HuH-7 (cell line): ENCODE data around the gene MRRF.

ENCODE experiments used
- DNase-seq: peaks from one replicate; pipeline ENCODE4 v3.0.0; 2011; ENCODE audit warnings: low spot score

The MRRF gene, protein sequence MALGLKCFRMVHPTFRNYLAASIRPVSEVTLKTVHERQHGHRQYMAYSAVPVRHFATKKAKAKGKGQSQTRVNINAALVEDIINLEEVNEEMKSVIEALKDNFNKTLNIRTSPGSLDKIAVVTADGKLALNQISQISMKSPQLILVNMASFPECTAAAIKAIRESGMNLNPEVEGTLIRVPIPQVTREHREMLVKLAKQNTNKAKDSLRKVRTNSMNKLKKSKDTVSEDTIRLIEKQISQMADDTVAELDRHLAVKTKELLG

DNA sequence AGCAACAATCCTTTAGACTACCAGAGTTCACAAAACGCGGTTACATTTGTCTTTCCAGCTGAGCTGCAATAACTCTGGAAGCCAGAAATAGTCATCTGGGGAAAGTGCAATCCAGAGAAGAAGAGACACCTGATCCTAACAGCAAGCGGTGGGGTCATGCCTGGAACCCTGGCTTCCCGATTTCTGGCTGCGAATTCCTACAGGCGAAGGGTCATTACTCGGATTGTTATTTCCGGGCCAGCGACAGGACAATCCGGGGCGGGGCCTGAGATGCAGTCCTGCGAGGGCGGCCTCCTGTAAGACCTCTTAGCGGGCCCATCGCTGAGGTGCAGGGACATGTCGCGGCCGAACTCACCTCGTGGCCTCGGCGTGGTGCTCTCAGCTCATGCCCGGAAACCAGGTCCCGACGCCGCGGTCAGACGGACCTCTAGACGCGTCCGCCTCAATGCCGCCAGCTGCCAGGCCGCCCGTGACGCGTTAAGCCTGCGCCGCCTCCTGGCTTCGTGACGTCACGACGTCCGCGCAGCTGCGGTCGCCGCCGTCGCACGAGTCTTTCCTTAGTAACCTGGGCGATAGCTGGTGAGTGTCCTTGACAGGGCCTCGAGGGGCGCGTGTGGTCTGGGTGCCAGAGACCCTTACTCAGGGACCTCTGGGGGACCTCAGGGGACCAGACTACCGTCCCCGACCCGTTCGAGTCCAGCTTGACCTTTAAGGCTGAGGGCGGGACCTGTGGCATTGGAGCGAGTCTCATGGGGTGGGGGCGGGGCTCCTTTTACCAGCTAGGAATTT, at the start of gene MRRF, which contains the start of gene RBM18:
Gene MRRF, plus strand, starts transcription at position 523 of the 789 bp plus-strand sequence. CDS start 6,010 bp downstream, outside the sequence.
Gene RBM18, minus strand, starts transcription at position 481 of the 789 bp plus-strand sequence. CDS start 3,348 bp downstream, outside the sequence.
- peak; percentile 69 for DNase-seq

DNA sequence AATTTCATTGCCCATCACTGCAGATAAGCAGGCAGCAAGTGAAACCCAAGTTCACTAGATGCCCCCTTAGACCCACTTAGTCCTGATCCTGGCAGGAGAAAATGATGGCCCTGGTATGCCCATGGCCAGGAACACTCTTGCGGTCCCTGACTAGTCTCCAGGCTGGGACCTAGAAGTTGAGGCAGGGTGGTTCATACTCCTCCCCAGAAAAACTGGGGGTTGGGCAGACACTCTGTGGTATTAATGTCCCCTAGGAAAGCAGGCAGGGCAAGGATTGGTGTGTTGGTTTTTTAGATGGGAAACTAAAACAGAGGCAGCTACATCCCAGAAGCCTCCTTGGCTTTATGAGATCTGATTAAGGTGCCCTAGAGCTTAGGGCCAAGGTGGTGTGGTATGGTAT, 49.0 kb upstream of the MRRF start:
- no peak for DNase-seq

DNA sequence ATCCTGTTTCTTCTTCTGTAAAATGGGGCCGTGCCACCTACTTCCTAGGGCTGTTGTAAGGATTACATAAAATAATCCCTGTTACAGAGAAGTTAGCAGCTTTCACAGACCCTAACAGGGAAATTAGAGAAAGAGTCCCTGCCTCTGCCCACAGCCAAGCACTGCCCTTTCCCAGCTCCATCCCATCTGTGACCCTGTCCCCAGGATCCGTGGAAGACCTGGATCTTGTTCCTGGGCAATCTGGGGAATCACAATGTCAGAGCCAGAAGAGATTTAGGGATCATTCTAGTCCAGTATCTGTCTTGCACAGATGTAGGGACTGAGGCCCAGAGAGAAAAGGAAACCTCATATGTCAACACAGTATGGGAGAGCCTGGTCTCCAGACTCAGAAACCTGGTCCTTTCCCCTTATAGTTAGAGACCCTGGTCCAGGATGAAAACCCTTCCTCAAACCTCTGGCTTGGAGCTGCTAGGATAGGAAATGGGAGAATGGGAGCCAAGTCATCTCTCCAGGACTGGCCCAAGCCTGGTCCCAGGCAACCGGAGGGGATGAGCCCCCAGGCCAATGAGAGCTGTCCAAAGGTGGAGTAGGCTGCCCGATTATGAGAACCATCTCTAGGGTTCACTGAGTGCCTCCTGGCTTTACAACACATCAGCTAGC, 48.4 kb upstream of the MRRF start:
- DNase-seq = no peak

DNA sequence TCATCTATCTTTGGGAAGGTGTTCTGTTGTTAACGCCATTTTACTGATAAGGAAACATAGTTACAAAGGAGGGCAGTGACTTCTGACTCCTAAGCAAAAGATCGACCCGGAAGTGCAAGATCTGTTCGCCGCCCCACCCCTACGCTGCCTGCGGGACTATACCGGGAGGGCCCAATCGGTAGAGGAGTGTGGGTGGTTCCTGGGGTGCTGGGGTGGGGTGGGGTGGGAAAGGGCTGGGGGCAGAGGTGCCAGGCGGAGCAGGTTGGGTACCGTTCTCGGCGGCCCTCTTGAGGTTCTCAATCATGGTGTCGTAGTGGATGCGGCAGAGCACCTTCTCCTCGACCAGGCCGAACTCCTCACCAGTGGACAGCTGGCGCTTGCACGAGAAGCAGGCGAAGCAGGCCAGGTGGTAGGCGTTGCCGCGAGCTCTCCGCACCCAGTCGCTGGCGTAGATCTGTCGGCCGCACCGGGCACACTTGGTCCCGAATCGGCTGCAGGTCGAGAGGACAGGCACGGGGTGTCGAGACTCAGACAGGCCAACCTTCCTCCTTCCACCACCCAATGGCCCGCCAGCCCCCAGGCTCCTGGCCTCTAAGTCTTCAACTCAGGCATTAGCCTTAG, 47.8 kb upstream of the MRRF start:
- no peak for DNase-seq

DNA sequence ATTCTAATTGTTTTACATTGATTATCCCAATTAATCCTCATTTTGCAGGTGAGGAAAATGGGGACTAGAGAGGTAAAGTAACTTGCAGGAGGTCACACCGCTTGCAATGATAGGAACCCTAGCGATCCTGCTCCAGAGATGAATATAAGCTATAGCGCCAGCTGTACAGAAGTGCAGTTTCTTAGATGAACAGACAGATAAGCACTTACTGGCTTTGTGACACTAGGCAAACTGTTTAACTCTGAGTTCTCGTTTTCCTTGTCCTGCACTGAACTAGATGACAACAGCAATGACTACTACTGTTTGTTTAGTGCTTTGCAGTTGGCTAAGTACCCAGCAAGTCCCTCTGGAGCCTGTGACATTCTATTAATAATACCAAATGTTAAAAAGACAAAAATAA, 47.0 kb upstream of the MRRF start:
- no peak for DNase-seq

DNA sequence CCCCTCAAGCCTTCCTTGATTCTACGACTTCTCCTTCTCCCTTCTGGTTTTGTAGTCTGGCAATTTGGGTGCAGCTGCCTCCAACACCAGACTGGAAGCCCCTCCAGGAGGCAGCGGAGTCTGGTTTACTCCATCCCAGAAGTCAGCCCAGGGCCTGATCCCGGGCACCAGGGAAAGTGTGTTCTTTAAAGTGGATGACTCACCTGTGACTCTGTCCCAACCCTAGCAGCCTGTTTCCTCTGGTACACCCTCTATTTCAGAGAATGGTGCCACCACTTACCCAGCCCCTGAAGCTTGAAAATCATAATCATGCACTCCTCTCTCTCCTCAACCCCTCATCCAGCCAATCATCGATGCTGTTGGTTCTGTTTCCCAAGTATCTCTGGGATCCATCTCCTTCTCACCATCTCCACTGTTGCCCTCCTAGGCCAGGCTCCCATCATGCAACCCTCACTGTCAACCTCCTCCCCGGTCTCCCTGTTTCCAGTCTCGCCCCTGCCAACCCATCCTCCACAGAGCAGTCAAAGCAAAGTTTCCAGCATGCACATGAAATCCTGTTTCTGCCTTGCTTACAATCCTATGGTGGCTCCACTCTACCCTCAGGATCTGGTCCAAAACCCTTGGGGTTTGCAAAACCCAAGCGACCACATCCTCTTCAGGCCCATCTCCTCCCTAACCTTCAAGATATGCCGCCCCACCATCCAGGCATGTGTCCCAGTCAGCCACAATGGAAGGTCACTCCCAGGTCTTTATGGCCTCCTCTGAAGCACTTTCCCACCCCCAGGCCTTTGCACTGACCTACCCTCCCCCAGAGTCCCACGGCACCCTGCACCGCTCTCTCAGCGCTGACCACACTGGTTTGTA, 46.4 kb upstream of the MRRF start:
- no peak for DNase-seq

DNA sequence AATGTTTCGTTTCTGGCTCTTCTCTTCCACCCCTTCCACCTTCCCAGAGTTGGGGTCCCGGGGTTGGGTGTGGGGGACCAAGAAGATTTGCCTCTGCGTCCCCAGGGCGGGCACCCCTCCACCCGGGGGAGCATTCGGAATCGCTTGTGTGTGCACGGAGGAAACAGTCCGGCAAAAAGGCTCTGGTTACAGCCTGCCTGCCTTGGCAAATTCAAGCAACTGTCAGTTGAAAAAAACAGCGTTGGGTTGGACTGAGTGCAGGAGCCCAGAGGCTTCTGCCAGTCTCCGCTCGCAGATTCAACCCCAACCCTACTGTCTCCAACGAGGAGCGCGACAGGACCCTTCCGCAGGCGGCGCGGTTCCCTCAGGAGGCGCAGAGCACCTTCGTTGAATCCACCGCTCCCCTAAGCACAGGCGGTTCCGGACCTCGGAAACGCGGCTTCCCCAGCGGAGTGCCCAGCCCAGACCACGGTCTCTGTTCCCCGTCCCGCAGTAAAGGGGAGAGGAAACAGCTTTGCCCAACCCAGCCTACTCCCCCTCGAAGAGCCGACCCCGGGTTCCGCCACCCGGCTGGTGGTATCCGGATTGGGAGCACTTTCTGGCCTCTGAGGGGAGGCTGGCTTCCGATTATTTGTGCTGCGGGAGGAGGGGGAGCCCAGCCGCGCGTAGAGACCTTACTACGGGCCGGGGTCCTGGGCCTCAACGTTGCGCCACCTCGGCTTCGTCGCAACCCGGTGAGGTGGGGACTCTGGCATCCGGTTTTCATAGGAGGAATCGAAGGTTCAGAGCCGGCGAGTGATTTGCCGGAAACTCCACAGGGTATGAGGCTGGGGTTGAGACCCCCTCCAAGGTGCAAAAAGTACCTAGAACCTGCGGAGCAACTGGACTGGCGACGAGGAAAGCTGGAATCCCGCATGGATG, 45.5 kb upstream of the MRRF start:
- no peak for DNase-seq

DNA sequence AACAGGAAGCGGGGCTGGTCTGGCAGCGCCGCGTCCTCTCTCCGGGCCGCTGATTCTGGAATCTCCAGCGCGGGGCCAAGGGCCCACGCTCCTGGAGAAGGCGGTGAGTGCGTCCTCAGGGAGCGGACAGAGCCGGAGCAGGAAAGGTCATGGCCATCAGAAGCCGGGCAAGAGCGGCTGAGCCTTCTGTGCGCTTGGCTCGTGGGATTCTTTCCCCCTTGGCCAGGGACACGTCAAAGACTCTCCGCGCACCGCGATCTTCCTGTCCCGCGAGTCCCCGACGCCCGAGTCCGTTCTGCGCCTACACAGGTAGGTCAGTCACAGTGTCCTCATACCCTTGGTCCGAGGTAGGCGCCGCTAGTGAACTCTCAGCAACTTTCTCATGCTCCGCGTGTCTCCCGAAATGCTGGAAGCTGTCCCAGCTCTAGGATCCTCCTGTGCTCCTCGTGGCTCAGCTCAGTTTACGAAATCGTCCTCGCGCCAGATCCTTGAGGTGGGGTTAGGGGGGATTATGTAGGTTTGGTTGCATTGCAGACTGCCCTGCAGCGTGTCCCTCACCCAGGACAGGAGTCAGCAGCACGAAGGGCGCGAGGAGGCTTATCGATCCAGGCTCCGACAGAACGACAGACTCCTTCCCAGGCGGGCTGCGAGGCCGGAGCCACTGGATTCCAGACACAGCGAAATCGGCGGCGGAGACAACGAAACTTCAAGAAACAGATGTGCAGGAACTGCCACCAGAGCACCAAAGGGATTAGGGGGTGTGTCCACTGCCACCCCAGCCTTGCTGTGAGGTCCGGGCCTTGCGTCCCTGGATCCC, 44.6 kb upstream of the MRRF start:
- DNase-seq = no peak

DNA sequence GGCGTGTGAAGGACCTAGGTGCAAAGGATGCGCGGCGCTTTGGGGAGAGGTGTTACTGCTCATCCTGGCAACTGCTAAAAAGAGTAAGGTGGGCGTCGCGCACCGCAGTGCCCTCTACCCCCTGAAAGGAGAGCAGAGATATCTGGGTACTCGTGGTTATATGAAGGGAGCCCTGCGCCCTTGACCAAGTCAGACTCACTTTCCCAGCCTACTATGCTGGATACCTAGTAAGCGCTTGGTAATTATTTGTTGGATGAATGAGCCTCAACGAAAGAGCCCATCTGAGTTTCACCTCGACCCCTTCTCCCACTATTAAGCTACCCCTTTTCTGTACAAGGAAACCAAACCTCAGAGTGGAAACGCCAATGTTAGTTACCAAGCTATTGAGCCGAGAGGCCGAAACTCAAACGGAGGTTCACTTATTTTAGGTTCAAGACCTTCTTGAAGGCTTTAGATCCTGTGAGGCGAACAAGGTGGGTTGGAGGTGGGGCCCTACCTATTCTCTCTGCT, 44.0 kb upstream of the MRRF start:
- no peak for DNase-seq

DNA sequence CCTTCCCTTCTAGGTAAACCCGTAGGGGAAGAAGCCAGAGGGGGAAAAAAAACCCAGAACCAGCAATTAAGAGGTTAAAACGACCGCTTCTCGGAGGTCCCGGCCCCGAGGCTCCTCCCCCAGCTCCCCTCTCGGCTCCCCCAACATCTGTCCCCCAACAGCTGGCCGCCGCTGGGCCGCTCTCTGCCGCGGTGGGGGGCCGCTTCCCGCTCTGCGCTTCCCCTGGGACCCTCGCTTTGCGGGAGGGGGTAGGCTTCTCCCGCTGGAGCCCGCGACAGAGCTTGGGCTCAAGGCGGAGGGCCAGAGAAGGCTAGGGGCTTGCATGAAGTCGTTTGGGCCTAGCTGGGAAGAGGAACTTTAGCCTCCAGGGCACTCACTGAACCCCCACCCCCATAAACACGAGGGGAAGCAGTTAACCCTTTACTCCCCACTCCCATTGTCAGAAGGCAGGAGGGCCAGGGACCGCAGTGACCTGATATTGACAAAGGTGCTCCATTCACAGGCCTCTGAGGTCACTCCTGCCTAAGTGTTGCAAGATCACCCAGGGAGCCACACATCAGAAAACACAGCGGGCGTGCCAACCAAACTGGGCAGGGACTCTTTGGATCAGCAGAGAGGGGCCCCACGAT, 43.4 kb upstream of the MRRF start:
- no peak for DNase-seq

DNA sequence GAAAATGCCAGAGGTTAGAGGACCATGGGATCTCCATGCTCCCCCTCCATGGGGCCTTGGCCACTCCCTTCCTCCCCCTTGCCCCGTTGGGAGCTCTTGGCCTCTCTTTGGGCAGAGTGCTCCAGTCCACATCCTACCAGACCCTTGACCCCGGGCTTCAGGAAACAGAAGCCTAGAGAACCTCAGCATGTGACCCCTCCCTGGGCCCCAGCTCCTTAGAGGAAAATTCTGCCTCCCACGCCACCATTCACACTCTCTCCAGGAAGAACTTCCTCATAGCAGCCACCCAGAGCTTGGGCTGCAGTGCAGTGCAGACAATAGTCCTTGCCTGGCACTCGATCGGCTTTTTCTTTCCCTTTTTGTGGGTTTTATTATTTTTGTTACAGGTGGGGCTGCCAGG, 41.9 kb upstream of the MRRF start:
- no peak for DNase-seq

DNA sequence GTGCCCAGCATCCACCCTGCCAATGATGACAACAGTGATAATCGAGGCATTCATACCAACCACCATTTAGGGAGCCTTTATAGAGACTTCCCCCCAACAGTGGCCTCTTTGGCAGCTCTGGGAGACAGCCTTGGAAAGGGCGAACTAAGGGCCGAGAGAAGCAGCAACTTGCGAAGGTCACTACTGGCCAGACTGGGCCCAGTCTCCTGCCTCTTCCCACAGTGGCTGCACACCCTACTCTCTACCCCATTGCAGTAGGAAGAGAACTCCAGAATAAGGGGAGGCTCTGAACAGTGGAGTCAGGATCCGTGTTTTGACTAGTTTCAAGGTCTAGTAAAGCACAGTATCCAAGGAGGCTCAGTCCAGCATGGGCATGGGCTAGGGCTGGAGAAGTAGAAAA, 41.2 kb upstream of the MRRF start:
- DNase-seq = no peak

DNA sequence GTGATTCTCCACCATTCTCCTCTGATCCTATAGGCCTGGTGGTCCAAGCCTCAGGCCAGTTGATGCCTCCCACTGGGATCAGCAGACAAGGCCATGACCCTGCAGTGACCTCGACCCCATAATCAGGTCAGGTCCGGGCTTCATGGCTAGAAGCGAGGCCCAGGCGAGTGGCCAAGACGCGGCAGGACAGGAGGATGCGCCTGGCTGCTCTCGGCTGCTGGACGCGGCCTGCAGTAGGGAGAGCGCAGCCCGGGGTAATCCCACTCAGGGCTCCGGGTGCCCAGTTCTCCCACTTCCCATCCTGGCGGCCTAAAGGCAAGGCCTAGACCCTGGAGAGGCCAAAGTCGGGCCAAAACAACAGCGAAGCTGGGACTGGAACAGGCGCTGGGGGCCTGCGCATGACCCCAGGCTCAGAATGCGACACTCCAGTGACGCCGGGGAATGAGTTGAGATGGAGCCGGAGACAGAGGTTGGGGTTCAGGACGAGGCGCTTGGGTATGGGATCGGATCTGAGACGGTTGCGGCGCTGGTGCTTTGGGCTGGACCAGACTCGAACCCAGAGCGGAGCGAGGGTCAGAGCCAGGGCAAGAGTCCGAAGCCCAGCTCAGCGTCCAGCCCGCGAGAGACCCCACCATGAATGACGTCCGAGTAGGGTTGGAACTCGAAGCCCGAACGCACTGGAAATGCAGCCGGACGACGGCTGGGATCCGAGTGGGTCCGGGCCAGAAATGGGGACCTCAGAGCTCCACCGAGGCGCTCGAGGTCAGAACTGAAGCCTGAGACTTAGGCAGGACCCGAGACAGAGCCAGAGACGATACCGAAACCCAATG, 39.2 kb upstream of the MRRF start:
- DNase-seq = no peak

DNA sequence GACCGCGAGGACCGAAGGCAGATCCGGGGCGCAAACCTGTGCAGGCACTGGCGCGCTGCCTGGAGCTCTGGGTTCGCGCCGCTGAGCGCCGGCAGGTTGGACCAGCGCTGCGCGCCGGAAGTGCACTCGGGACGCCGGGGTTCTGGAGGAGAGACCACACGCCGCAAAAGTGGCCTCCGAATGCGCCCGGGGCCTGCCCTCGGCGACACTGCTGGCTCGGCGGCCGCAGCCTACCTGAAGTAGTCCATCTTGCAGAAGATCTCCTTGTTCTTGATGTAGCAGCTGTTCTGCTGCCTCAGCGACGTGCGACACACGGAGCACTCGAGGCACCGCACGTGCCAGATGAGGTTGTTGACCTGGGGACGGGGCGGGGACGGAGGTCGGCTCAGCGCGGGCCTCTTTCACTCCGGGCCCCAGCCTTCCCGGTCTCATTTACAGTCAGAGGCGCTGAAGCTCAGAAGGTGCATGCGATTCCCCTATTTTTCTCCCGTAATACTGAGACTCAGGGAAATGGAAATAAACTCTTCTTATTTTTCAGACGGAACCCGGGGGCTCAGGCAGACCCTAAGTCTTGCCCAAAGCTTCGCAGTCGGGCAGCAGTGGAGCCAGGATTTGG, 38.4 kb upstream of the MRRF start:
- no peak for DNase-seq

DNA sequence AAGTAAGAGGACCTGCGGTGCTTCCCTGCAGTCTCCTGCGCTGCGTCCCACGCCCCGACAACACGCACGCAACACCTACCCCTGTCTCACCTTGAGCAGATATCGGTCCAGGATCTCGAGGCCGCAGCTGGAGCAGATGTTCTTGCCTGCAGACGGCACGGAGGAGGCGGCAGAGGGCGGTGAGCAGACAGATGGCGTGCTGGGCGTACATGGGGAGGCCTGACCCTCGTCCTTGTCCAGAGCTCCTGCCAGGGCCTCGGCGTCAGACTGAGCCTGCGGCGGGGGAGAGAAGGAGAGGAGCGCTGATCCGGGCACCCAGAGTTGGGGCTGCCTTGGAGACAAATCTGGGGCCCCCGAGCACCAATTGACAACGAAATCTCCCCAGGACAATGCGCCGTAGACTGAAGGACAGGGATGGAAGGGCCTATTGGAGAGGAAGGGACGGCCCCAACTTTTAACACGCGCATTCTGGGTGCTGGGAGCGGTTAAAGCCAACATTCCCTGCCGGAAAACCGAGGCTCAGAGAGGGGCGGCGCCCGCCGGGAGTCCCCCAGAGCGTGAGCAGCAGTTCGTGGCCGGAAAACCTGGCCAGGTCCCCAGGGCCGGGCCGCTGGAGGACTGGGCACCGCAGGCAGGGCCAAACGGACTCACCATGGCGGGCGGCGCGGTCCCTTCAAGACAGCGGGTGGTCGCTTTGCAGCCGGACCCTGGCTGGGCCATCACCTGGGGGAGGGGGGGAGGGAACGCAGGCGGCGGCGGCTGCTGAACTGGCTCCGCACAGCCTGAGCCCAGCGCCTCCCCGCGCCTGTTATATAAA, 37.7 kb upstream of the MRRF start:
- no peak for DNase-seq

DNA sequence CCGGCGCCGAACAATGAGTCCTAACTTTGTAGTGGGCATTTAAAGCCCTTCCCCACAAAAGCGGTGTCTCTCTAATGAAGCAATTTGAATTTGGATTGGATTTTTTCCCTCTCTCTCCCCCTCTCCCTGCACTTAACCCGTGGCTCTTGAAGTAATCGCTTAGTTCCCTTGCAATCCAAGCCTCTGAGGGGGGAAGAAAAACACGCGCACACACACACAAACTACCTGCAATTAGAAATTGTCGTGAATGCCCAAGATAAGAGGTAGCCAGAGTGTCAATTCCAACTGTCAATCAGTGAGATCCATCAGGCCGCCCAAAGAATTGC, 37.1 kb upstream of the MRRF start:
- no peak for DNase-seq

DNA sequence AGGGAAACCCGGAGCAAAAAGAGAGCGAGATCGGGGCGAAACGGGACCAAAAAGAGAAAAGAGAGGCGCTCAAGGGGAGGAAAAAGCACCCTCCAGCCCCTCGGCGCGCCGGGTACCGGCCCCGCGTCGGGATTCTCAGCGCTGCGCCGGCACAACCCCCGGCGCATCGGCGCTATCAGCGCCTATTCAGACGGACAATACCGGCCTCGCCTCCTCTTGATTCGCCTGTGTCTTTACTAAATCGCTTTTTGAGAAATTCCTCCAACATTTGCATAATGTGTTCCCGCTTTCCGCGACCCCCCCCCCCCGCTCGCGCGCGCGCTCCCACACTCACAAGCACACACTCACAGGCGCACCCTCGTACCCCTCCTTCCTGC, 36.5 kb upstream of the MRRF start:
- no peak for DNase-seq
